Measurements from ENCODE around the gene C19orf44.
A peak's percentile ranks its signal among the peaks of the same experiment; 100 is the strongest.

DNA sequence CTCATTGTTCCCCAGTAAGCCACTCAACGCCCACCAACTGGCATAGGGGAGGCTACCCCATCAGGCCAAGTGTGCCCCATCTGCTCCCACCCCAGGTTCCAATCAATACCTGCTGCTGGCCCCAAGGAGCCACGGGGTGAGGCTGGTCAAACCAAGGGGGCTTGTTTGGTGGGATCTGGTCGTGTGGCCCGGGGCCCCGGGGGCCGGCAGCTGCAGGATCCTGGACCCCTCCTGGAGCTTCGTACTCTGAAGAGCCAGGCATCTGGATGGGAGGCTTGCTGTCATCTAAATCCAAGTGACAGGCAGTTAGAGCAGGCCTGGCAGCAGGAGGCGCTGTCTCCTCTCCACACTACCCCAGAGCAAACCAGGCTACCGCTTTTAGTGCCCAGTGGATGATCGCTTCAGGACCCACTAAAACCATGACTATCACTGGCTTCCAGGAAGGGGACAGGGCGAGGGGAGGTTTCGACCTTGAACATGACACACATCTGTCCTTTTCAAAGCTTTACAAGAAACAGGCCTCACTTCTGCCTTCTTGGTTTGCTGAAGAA lies 31.9 kb downstream of the C19orf44 start:
- TF ChIP-seq, protein P1, sequence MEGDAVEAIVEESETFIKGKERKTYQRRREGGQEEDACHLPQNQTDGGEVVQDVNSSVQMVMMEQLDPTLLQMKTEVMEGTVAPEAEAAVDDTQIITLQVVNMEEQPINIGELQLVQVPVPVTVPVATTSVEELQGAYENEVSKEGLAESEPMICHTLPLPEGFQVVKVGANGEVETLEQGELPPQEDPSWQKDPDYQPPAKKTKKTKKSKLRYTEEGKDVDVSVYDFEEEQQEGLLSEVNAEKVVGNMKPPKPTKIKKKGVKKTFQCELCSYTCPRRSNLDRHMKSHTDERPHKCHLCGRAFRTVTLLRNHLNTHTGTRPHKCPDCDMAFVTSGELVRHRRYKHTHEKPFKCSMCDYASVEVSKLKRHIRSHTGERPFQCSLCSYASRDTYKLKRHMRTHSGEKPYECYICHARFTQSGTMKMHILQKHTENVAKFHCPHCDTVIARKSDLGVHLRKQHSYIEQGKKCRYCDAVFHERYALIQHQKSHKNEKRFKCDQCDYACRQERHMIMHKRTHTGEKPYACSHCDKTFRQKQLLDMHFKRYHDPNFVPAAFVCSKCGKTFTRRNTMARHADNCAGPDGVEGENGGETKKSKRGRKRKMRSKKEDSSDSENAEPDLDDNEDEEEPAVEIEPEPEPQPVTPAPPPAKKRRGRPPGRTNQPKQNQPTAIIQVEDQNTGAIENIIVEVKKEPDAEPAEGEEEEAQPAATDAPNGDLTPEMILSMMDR (IDR thresholded peaks at IDR 0.05), result peak in 3 of 7 experiments; percentile 8 to 23 (median 10)
- TF ChIP-seq EP300 (IDR thresholded peaks at IDR 0.05), result no peak
